Neural cell (in vitro differentiated cells): ENCODE results near the gene SLFN12L.

Experiments
- CTCF ChIP-seq: fragments of 450-650 bp; IDR thresholded peaks from 2 replicates; pipeline ENCODE4 v1.5.1; 2014; ENCODE audit warnings: antibody characterized with exemption, mild to moderate bottlenecking, moderate library complexity; ENCODE audit not compliant: poor library complexity, severe bottlenecking
- EP300 ChIP-seq: fragments of 450-650 bp; conservative IDR thresholded peaks from 2 replicates; pipeline ENCODE4 v1.6.1; 2014; ENCODE audit warnings: antibody characterized with exemption, mild to moderate bottlenecking, moderate library complexity; ENCODE audit not compliant: poor library complexity, severe bottlenecking
- EZH2 ChIP-seq: fragments of 200-600, 300-800 bp; shearing (Covaris generic), sonication (generic); IDR thresholded peaks from 2 replicates; pipeline ENCODE4 v1.6.1; 2014; ENCODE audit warnings: antibody characterized with exemption, low read length, borderline replicate concordance, mild to moderate bottlenecking; ENCODE audit not compliant: insufficient read depth, poor library complexity, severe bottlenecking
- MXI1 ChIP-seq: fragments of 450-650 bp; conservative IDR thresholded peaks from 2 replicates; pipeline ENCODE4 v1.6.1; 2014; ENCODE audit warnings: antibody characterized with exemption, mild to moderate bottlenecking; ENCODE audit not compliant: poor library complexity, severe bottlenecking
- POLR2AphosphoS5 ChIP-seq: IDR thresholded peaks from 2 replicates; pipeline ENCODE4 v1.6.1; 2012
- RAD21 ChIP-seq: fragments of 450-650 bp; conservative IDR thresholded peaks from 2 replicates; pipeline ENCODE4 v1.6.1; 2014; ENCODE audit warnings: antibody characterized with exemption, mild to moderate bottlenecking, moderate library complexity
- SMC3 ChIP-seq: fragments of 450-650 bp; conservative IDR thresholded peaks from 2 replicates; pipeline ENCODE4 v1.6.1; 2014; ENCODE audit warnings: antibody characterized with exemption, mild to moderate bottlenecking, moderate library complexity; ENCODE audit not compliant: poor library complexity
- TAF1 ChIP-seq: IDR thresholded peaks from 2 replicates; pipeline ENCODE4 v1.6.1; 2012; ENCODE audit warnings: low read depth

- no peak for TF ChIP-seq CTCF
- TF ChIP-seq RAD21: no peak
- no peak for TF ChIP-seq POLR2AphosphoS5
- TF ChIP-seq EZH2: no peak
- TF ChIP-seq EP300: no peak
- TF ChIP-seq MXI1: no peak
- TF ChIP-seq SMC3: no peak
- TF ChIP-seq TAF1: no peak
Measured at GRCh38 chr17:35548208-35548810, 10.8 kb upstream of the SLFN12L start.
